DMS 273 (cell line): ENCODE measurements around the gene WDR83.
A peak's percentile ranks its signal among the peaks of the same experiment; 100 is the strongest.
"Not testable (repeated sequence)": the region's sequence is repeated elsewhere in the genome, so short reads cannot be mapped to it uniquely, and the experiment has no call there.

Experiments
- DNase-seq: peaks from one replicate; lab custom pipeline; 2025; ENCODE audit not compliant: unreplicated experiment; lab: John Stamatoyannopoulos, UW

Gene WDR83, protein sequence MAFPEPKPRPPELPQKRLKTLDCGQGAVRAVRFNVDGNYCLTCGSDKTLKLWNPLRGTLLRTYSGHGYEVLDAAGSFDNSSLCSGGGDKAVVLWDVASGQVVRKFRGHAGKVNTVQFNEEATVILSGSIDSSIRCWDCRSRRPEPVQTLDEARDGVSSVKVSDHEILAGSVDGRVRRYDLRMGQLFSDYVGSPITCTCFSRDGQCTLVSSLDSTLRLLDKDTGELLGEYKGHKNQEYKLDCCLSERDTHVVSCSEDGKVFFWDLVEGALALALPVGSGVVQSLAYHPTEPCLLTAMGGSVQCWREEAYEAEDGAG

DNA sequence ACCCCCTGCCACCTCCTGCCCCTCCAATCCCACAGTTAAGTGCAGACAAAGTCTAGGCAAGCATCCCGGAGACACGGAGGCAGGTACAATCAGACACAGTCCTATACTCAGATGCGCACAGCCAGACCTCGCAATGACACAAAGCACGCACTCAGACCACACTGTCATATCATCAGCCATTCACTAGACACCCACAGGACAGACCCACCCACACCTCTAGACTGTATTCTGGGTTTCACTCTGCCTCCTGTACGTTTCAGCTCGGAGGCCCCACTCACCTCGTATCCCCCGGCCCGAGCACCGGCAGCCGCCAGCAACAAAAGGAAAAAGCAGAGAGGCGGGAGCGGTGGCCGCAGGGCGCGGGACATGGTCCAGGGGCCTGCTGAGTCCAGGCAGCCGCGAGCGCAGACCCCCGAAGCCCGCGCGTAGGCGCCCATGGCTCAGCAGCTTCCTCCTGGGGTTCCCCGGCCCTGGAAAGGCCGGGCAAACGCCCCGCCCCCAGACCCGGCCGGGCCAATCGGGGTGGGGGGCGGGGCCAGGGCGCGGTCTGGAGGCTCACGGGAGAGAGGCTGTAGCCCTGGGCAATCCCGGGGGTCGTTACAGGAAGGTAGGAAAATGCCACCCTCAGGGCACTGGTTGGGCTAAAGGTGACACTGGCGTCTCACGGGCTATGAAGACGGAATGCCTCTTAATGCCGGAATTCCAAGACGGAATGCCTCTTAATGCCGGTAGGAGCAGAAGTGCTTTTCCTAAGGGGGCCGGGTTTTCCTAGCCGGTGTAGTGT, at the start of gene WDR83, which contains the start of gene MAN2B1:
Gene WDR83 (plus strand): TSS at position 543 of the 784 bp plus-strand sequence. CDS start 2,984 bp downstream, outside the sequence.
Gene MAN2B1 (minus strand): TSS at position 478 of the 784 bp plus-strand sequence. CDS start 41 bp downstream, at position 437.
- peak; percentile 89 for DNase-seq

DNA sequence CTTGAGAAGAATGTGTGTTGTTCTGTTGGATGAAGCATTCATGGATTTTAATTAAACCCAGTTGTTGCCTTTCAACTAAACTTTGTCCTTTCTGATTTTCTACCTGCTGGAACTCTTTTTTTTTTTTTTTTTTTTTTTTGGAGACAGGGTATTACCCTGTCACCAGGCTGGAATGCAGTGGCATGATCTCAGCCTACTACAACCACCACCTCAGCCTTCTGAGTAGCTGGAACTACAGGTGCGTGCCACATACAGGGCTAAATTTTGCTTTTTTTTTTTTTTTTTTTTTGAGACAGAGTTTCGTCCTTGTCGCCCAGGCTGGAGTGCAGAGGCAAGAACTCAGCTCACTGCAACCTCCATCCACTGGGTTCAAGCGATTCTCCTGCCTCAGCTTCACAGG, 49.0 kb upstream of the WDR83 start:
- DNase-seq, result no peak

DNA sequence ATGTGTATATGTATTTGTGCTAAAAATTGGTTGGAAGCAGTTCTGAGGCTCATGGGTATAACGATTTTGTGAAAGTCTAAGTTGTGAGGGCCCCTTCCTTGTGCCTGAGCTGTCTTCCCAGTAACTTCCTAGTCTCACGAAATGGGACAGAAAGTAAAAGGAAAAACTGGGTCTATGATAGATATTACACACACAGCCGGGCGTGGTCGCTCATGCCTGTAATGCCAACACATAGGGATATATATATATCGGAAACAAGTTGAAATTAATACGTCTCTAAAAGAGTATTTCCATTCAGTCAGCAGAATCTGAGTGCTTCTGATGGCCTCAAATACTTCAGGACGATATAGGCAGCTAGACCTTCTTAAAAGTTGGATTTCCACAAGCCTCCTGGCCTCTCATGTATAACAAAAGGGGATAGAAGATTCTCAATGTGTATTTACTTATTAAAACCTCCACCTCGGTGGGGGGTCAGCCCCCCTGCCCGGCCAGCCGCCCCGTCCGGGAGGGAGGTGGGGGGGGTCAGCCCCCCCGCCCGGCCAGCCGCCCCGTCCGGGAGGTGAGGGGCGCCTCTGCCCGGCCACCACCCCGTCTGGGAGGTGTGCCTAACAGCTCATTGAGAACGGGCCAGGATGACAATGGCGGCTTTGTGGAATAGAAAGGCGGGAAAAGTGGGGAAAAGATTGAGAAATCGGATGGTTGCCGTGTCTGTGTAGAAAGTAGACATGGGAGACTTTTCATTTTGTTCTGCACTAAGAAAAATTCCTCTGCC, 45.2 kb upstream of the WDR83 start:
- DNase-seq, result not testable (repeated sequence)

DNA sequence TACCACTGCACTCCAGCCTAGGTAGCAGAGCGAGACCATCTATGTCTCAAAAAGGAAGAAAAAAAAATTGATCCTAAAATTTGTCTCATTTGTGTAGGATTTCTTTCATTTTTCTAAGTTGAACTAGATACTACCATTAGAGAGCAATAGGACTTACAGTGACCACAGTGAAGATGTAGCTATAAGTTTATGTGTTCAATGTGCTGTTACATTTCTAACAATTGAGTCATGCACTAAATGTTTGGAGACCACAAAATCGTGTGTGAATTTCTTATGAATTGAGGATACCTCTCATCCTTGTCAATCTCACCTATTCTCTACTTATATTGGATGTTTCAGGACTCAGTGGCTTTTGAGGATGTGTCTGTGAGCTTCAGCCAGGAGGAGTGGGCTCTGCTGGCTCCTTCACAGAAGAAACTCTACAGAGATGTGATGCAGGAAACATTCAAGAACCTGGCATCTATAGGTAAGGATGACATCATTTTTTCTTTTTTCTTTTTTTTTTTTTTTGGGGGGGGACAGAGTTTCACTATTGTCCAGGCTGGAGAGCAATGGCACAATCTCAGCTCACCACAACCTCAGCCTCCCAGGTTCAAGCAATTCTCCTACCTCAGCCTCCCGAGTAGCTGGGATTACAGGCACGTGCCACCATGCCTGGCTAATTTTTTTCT, 43.1 kb upstream of the WDR83 start:
- DNase-seq, result no peak

DNA sequence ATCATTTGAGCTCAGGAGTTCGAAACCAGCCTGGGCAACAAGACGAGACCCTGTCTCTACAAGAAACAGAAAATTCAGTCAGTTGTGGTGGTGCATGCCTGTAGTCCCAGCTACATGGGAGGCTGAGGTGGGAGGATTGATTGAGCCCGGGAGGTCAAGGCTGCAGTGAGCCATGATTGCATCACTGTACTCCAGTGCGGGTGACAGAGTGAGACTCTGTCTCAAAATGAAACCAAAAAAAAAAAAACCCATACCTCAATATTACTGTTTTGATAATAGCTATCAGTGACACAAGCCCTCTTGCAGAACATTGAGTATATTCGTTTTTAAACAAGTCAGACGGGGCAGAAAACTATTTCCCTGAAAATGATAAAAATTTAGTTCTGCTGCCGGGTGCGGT, 39.6 kb upstream of the WDR83 start:
- DNase-seq, result no peak

DNA sequence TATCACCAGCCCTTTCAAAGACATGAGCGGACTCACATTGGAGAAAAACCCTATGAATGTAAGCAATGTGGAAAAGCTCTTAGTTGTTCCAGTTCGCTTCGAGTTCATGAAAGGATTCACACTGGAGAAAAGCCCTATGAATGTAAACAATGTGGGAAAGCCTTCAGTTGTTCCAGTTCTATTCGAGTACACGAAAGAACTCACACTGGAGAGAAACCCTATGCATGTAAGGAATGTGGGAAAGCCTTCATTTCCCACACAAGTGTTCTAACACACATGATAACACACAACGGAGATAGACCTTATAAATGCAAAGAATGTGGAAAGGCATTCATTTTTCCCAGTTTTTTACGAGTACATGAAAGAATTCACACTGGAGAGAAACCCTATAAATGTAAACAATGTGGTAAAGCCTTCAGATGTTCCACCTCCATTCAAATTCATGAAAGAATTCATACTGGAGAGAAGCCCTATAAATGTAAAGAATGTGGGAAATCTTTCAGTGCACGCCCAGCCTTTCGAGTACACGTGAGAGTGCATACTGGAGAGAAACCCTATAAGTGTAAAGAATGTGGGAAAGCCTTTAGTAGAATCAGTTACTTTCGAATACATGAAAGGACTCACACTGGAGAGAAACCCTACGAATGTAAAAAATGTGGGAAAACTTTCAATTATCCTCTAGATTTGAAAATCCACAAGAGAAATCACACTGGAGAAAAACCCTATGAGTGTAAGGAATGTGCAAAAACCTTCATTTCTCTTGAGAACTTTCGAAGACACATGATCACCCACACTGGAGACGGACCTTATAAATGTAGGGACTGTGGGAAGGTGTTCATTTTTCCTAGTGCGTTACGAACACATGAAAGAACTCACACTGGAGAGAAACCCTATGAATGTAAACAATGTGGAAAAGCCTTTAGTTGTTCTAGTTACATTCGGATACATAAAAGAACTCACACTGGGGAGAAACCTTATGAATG, 38.3 kb upstream of the WDR83 start:
- DNase-seq, result peak; percentile 55

DNA sequence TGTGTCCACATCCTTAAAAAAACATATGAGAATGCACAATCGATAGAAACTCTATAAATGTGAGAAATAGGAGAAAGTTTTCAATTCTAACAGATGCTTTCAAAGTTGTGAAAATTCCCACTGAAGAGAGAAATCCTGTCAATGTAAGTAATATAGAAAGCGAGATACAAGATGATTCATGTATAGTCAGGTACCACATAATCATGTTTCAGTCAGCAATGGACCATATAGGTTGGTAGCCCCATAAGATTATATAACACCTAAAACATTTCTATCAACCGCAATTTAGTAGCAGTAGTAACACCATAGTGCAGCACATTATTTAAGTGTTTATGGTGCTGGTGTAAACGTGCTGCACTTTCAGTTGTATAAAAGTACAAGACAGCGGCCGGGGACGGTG, 37.4 kb upstream of the WDR83 start:
- DNase-seq, result no peak

DNA sequence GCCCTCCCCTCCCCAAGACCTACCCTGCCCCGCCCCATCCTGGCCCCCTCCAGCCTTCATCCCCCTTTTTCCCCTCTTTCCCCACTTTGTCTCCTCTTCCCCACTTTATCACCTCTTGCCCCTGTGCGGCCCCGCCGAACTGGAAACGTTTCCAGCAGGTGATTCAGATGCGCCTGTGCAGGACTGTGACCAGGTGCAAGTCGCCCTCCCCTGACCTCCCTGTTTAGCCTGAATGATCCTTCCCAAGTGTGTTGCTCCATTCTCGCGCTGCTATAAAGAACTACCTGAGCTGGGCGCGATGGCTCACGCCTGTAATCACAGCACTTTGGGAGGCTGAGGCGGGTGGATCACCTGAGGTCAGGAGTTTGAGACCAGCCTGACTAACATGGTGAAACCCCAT, 30.0 kb upstream of the WDR83 start:
- DNase-seq, result no peak

DNA sequence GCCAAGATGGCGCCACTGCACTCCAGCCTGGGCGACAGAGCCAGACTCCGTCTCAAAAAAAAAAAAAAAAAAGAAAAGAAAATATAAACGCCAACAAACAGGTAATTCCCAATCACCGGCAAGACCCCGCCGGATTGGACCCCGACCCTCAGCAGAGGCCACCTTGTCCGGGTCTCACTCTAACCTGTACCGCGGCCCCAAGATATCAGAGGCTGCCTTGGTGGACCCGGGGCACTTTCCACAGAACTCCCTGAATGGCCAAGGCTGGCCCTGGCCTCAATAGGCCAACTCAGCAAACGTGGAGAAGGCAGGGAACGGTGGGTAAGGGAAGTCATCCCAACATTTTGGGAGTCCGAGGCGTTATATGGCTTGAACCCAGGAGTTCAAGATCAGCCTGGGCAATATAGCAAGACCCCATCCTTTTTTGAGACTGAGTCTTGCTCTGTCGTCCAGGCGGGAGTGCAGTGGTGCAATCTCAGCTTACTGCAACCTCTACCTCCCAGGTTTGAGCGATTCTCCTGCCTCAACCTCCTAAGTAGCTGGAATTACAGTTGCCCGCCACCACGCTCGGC, 27.9 kb upstream of the WDR83 start:
- DNase-seq, result no peak

DNA sequence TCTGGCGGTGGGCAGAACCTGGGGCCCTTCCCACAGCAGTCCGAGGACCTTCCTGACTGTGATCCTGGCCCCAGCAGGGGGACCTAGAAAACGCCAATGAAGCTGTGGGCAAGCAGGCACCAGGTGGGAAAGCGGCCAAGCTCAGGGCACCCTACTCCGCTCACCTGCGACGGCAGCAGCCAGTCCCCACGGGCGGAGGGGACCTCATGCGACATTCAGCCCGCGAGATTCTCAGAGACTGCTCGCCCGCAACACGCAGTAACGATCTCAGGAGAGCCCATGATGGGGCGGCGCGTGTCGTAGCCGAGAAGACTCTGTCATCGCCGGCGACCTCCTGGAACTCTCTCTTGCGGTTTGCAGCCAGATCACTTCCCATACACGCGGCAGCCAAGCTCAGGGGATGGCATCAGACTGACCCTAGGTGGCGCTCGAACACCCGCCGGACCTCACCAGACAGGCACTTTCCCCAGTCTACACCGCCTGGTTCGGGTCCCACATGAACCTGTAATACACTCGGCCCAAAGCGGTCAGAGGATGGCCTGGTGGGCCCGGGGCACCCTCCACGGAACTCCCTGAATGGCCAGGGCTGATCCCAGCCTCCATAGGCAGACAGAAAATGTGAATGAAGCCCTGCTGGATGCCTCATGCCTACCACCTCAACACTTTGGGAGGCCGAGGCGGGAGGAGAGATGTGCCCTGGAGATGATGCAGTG, 26.6 kb upstream of the WDR83 start:
- DNase-seq, result peak; percentile 86

DNA sequence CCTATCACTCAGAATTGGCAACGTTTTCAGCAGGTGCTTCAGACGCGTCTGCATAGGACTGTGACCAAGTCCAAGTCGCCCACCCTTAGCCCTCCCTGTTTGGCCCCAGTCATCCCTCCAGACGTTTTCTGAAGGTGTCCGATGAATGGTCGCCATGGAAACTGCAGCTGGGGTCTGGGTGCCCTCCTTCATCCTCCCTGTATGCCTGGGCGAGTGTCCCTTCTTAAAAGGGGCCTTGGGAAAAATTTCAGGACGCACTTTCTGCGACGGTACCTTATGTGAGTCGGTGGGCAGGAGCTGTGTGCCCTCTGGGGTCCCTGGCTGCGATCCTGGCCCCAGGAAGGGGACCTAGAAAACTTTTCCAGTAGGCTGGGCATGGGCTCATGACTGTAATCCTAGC, 25.2 kb upstream of the WDR83 start:
- DNase-seq, result no peak

DNA sequence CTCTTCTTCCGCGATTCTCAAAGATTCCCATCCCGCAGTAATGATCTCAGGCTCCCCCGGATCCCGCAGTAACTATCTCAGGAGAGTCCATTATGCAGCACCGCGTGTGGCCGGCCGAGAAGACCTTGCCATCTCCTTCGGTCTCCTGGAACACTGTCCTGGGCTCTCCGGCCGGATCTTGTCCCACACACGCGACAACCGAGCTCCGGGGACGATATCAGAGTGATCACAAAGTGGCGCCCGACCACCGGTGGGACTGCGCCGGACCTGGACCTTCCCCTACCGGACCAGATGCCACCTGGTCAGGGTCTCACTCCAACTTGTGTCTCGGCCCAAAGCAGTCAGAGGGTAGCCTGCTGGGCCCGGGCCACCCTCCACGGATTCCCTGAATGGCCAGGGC, 24.1 kb upstream of the WDR83 start:
- DNase-seq, result no peak

DNA sequence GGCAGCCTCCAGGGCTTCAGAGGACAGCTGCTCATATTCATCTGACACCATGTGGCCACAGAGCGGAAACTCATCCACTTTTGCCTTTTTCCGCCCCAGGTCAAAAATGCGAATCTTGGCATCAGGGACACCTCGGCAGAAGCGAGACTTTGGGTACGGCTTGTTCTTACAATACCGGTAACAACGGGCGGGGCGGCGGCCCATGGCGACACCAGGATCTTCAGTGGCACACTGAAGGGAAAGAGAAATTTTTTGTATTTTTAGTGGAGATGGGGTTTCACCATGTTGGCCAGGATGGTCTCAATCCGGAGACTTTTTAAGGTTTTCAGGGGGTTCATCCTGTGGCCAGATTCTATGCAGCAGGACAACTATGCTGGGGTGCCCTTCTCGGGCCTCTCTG, 22.9 kb upstream of the WDR83 start:
- DNase-seq, result not testable (repeated sequence)

DNA sequence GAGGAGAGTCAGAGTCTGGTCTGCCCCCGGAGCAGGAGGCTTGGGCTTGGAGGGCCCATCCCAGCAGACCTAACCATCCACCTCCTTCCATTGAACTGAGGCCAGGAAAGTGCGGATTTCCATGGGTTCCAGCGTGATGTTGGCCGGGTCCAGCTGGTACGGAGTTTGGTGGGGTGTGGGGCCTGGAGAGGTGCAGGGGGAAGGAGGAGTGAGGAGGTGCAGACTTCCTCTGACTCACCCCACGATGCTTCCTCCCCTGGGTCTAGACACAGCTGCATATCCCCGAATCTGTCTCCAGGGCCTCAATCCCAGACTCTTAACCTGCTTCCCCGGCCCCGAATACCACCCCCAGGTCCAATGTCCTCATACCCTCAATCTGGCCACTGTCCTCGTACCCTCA, 20.1 kb upstream of the WDR83 start:
- DNase-seq, result no peak

DNA sequence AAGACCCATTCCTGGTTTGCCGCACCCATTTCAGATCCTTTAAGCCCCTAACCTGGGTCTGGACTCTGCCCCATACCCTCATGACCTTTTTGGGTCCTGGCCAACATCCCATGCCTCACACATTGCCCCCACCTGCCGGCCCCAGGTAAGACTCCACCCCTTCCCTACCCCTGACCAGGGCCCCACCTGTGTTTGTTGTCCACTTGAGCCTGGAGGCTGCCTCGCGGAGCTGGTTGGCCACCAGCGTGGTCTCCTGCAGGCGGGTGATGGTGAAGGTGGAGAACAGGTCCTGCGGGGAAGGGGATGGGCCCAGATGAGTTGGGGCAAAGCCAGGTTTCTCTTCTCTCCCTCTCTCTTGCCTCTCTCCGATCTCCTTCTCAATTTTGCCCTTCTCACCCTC, 19.6 kb upstream of the WDR83 start:
- DNase-seq, result no peak

DNA sequence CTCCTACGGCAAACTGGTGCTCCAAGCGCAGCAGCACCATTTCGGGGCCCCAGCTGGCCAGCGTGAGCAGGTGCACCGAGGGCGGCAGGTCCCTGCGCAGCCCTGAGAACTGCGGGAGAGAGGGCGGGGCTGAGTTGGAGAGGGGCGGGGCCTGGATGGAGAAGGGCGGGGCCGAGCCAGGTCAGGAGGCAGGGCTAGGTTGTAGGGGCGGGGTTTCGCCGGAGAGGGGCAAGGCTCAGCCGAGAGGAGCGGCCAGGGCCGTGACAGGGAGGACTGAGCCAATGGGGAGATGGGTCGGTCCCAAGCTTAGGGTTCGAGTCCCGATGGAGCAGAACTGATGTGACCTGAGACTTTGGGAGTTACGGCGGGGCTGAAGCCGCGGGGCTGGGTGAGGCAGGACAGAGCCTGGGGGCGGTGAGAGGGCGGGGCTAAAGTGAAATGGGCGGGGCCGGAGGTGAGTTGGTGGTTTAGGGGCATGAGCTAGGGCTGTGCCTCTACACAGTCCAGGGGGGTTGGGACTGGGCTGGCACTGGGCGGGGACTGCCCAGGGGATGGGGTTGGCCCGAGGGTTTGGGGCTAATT, 19.0 kb upstream of the WDR83 start:
- peak; percentile 63 for DNase-seq

DNA sequence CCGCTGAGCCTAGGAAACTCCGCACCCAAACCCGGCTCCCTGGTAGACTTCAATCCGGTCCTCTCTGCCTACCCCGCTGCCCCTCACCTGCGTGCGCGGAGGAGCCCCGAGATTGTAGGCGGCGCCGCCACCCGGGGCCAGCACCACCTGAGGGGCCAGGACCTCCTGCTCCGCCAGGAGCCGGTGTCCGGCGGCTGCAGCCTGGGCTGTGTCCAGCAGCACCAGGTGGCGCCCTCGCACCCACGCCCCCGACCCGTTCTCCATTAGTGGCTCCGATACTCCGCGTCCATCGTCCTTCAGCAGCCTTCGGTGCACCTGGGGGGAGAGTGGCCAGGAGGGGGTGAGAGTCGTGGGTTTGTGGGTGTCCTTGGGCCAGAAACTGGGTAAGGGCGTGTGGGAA, 18.5 kb upstream of the WDR83 start:
- DNase-seq, result no peak

DNA sequence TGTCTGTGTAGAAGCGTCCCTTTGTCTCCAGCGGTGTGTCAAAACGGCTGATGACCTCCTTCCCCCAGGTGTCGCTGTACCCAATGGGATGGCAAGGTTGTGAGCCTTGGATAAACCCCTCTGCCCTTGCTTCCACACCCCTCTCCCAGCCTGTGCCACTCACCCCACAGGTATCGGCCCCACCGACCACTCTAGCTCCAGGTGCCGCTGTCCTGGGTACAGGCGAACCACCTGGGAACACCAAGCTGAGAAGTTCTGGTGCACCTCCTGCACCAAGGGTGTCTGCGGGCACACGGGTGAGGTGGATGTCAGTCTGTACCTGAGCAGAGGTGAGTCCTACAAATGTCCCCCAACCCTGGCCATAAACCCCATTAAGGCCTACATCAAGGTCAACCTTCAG, 16.7 kb upstream of the WDR83 start:
- no peak for DNase-seq

DNA sequence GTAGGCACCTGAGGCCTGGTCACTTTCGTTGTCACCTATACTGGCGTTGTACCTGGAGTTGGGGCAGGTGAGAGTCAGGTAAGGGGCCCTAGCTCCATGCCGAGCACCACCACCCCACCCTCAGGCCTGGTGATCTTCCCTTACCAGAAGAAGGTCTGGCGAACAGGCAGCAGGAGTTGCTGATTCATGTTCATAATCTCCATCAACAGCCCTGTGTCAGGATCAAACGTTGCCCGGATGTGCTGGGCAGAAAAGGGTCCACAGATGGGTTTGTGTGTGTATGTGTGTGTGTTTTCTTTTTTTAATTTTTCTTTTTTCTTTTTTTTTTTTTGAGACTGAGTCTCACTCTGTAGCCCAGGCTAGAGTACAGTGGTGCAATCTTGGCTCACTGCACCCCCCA, 14.4 kb upstream of the WDR83 start:
- no peak for DNase-seq
